ENCODE data around the gene AP5S1.
A peak's percentile ranks its signal among the peaks of the same experiment; 100 is the strongest.

AP5S1 gene

GRCh38 chr20:3781153-3781910, 39.0 kb upstream of the AP5S1 start, which contains the start of gene SPEF1:
Gene SPEF1, minus strand, starts transcription at chr20:3781448. Its CDS starts 161 bp downstream, at chr20:3781287.
- TF ChIP-seq, protein P1, sequence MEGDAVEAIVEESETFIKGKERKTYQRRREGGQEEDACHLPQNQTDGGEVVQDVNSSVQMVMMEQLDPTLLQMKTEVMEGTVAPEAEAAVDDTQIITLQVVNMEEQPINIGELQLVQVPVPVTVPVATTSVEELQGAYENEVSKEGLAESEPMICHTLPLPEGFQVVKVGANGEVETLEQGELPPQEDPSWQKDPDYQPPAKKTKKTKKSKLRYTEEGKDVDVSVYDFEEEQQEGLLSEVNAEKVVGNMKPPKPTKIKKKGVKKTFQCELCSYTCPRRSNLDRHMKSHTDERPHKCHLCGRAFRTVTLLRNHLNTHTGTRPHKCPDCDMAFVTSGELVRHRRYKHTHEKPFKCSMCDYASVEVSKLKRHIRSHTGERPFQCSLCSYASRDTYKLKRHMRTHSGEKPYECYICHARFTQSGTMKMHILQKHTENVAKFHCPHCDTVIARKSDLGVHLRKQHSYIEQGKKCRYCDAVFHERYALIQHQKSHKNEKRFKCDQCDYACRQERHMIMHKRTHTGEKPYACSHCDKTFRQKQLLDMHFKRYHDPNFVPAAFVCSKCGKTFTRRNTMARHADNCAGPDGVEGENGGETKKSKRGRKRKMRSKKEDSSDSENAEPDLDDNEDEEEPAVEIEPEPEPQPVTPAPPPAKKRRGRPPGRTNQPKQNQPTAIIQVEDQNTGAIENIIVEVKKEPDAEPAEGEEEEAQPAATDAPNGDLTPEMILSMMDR (IDR thresholded peaks at IDR 0.05; ENCODE audit: insufficient read depth, low read depth, low read length, missing control alignments), result peak; percentile 31
- H3K4me3 ChIP-seq (ENCODE audit: low read length), result peak within 1 kb of the TSS; percentile 35
- peak; percentile 92 for DNase-seq (ENCODE audit: low read depth)

GRCh38 chr20:3782597-3782996, 37.8 kb upstream of the AP5S1 start:
- TF ChIP-seq, protein P1 (IDR thresholded peaks at IDR 0.05; ENCODE audit: insufficient read depth, low read depth, low read length, missing control alignments), result no peak
- DNase-seq (ENCODE audit: low read depth), result no peak
- no peak overlapping the region for H3K4me3 ChIP-seq (ENCODE audit: low read length)

DNA sequence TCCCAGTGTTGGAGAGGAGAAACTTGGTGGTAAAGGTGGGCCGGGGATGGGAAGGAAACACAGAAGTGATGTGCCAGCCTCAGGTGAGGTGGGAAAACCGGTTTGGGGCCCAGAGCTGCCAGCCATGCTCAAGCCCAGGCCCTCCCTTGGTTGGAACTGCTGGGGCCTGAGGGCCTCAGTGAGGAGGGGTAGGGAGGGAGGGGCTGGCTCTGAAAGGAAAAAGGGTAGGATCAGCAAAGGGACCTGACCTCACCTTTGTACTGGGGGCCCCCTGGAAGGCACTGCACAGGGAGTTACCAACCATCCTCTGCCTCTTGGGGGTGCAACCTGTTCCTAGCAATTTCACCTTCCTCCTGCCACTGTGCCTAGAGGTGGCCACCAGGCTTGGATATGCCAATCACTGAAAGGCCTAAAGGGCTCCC, 37.3 kb upstream of the AP5S1 start:
- TF ChIP-seq, protein P1 (IDR thresholded peaks at IDR 0.05; ENCODE audit: insufficient read depth, low read depth, low read length, missing control alignments), result no peak
- H3K4me3 ChIP-seq (ENCODE audit: low read length), result no peak overlapping the region
- peak; percentile 50 for DNase-seq (ENCODE audit: low read depth)

- no peak overlapping the region for H3K4me3 ChIP-seq (ENCODE audit: low read length)
- DNase-seq (ENCODE audit: low read depth), result no peak
- TF ChIP-seq, protein P1 (IDR thresholded peaks at IDR 0.05; ENCODE audit: insufficient read depth, low read depth, low read length, missing control alignments), result no peak
Observed at GRCh38 chr20:3783511-3784195, 36.7 kb upstream of the AP5S1 start.

DNA sequence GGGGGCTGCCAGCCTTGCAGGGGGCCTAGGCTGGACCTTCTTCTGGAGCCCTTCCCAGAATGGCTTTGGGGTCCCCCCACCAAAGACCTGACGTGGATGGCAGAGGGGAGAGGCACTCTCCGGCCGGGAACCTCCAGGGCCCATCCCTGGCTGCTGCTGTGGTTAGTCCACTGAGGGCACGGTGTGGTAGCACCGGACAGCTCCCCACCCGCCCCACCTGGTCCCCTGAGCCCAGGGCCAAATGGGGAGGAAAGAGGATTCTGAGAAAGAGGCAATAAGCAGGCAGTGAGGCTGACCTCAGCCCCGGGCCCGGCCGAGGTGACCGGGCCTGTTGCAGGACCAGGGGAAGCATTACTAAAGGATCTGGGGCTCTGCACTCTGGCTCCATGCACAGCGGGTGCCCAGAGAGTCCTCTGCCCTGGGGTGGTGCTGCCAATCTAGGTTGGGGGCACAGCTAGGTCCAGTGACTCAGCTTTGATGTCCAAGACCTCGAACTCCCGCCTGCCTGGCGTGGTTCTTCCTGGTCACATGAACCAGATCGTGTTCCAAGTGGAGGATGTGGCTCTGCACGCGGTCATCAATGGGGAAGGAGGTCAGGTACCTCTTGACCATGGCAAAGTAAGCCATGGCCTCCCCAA, 36.0 kb upstream of the AP5S1 start:
- no peak for DNase-seq (ENCODE audit: low read depth)
- TF ChIP-seq, protein P1 (IDR thresholded peaks at IDR 0.05; ENCODE audit: insufficient read depth, low read depth, low read length, missing control alignments), result no peak
- H3K4me3 ChIP-seq (ENCODE audit: low read length), result peak overlapping the region; percentile 73

DNA sequence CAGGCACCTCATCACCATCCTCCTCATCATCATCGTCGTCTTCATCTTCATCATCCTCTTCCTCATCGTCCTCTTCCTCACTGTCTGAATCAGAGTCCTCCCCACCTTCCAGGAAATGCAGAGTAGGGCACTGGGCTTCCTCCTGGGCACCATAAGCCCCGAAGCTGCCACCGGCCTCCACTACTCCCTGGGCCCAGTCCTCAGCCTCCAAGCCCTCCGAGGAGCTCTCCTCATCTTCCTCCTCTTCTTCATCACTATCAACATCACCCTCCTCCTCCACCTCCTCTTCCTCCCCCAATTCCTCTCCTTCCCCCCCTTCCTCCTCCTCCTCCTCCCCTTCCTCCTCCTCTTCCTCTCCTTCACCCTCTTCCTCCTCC, 35.5 kb upstream of the AP5S1 start:
- no peak for DNase-seq (ENCODE audit: low read depth)
- peak overlapping the region; percentile 73 for H3K4me3 ChIP-seq (ENCODE audit: low read length)
- TF ChIP-seq, protein P1 (IDR thresholded peaks at IDR 0.05; ENCODE audit: insufficient read depth, low read depth, low read length, missing control alignments), result no peak

Data from epithelial cell of esophagus (primary cell).